Transverse colon (tissue), 4 donors: ENCODE data around the gene IRF8. TPM values are rescaled to one million over a fixed set of nuclear protein-coding genes. Genes with fewer than 3 reads are reported as not detected.

Source experiments
- DNase-seq: peaks from one replicate; pipeline ENCODE4 v3.0.0-alpha.2; 2019
- H3K27ac ChIP-seq, 4 donors: fragments of 200-600 bp; sonication (generic); 2 replicates each; pipeline ENCODE4 v1.5.1; 2016 to 2018; ENCODE audit warnings: inconsistent platforms in 4 of 4
- H3K27me3 ChIP-seq: fragments of 200-600 bp; sonication (generic); 2 replicates; pipeline ENCODE4 v1.5.1; 2017; ENCODE audit warnings: inconsistent platforms
- H3K36me3 ChIP-seq, 4 donors: fragments of 200-600 bp; sonication (generic); 2 replicates each; pipeline ENCODE4 v1.5.1; 2017 to 2019; ENCODE audit warnings: inconsistent platforms in 4 of 4
- H3K4me1 ChIP-seq, 4 donors: fragments of 200-600 bp; sonication (generic); 2 replicates each; pipeline ENCODE4 v1.5.1; 2017 to 2020; ENCODE audit warnings: inconsistent platforms in 4 of 4
- H3K4me3 ChIP-seq, 4 donors: fragments of 200-600 bp; sonication (generic); 1 replicate in 1 of 4; 2 replicates in 3 of 4; pipeline versions ENCODE4 v1.5.1 to v1.6.1; 2017 to 2019; ENCODE audit warnings: inconsistent platforms in 4 of 4
- H3K9me3 ChIP-seq, 2 donors: fragments of 200-600 bp; sonication (generic); 2 replicates each; pipeline ENCODE4 v1.5.1; 2017 to 2019; ENCODE audit warnings: inconsistent platforms in 2 of 2
- EP300 ChIP-seq: sonication (generic); formaldehyde crosslinking; IDR thresholded peaks from one replicate; pipeline ENCODE4 v1.6.1; 2017; ENCODE audit warnings: antibody characterized with exemption, low read depth
- POLR2A ChIP-seq: fragments of 450-650 bp; IDR thresholded peaks from one replicate; pipeline ENCODE4 v1.6.1; 2016; ENCODE audit warnings: antibody characterized with exemption, mild to moderate bottlenecking, moderate library complexity
- POLR2AphosphoS5 ChIP-seq, 3 donors: sonication (generic); formaldehyde crosslinking; IDR thresholded peaks; one replicate each; pipeline ENCODE4 v1.6.1; 2016; ENCODE audit warnings: antibody characterized with exemption in 3 of 3
- WGBS, 2 donors: methylation state at CpG; one replicate each; pipeline ENCODE4 v1.1.5; 2018; ENCODE audit warnings: low coverage in 1 of 2; 5-methylcytosine and 5-hydroxymethylcytosine counted together
- in situ Hi-C, 4 donors: fragments of 200-750 bp; cut with MboI; loops; one replicate each; pipeline versions ENCODE4 v1.15.0 to v1.15.1; 2017; ENCODE audit warnings: low sequenced_read_pairs in 3 of 4, low pct_ligation_motif_present in 1 of 4, low pct_unique_long_range_greater_than_20kb in 1 of 4
- intact Hi-C: fragments of 100-400 bp; cut with DNase I; formaldehyde crosslinking; loops from one replicate; pipeline ENCODE4 v1.15.1; 2023; ENCODE audit warnings: low total_unique reads
- small RNA-seq, 4 donors: library from RNA; depleted of rRNA; stranded (forward); fragments of <200 nt; gene quantifications; one replicate each; pipeline ENCODE3, GENCODE V24; 2016
- total RNA-seq, 4 donors: library from RNA; depleted of rRNA; stranded (reverse); fragments of >200 nt; gene quantifications; one replicate each; pipeline ENCODE4 v1.1.0, GENCODE V29; 2016
- TF ChIP-seq, protein P1 (sequence below), 5 experiments: fragments of 200-600 bp in 3 of 5; fragments of 450-650 bp in 2 of 5; sonication (generic) in 3 of 5; IDR thresholded peaks; 1 replicate in 2 of 5; 2 replicates in 3 of 5; pipeline ENCODE4 v1.5.1; 2016 to 2017; ENCODE audit warnings: antibody characterized with exemption in 5 of 5, inconsistent platforms in 3 of 5, mild to moderate bottlenecking in 2 of 5, moderate library complexity in 1 of 5

Gene IRF8
- total RNA-seq, 4 donors from 2014 or later, result 20.7 to 70.7 (median 45.2) TPM

- Histone ChIP-seq H3K9me3 (no peaks in the 10 kb centered on the region), H3K36me3 (no peaks in the 10 kb centered on the region), H3K27me3 (no peaks in the 10 kb centered on the region), H3K27ac (no peak overlapping the region), H3K4me1 (peaks cover 3 to 20% (median 5%) of the 10 kb centered on the region in 4 donors), H3K4me3 (no peak overlapping the region)
- in situ Hi-C loops (no loop called here), intact Hi-C loops (no loop called here)
- TF ChIP-seq, protein P1, sequence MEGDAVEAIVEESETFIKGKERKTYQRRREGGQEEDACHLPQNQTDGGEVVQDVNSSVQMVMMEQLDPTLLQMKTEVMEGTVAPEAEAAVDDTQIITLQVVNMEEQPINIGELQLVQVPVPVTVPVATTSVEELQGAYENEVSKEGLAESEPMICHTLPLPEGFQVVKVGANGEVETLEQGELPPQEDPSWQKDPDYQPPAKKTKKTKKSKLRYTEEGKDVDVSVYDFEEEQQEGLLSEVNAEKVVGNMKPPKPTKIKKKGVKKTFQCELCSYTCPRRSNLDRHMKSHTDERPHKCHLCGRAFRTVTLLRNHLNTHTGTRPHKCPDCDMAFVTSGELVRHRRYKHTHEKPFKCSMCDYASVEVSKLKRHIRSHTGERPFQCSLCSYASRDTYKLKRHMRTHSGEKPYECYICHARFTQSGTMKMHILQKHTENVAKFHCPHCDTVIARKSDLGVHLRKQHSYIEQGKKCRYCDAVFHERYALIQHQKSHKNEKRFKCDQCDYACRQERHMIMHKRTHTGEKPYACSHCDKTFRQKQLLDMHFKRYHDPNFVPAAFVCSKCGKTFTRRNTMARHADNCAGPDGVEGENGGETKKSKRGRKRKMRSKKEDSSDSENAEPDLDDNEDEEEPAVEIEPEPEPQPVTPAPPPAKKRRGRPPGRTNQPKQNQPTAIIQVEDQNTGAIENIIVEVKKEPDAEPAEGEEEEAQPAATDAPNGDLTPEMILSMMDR (IDR thresholded peaks at IDR 0.05), result no peak
- DNase-seq, result no peak
- WGBS, 2 donors, result 56% methylated on average over 9 of the region's 9 CpGs; no CpG with 5 or more reads in 1 of the 2 donors
Observed at GRCh38 chr16:85969591-85969990, 70.6 kb downstream of the IRF8 start.

GRCh38 chr16:85970016-85970733 lies 71.2 kb downstream of the IRF8 start:
- in situ Hi-C loops, result no loop called here
- intact Hi-C loops, result no loop called here
- Histone ChIP-seq H3K27ac (no peak overlapping the region), H3K27me3 (no peaks in the 10 kb centered on the region), H3K4me3 (no peak overlapping the region), H3K9me3 (no peaks in the 10 kb centered on the region), H3K4me1 (peaks cover 3 to 23% (median 10%) of the 10 kb centered on the region in 4 donors), H3K36me3 (no peaks in the 10 kb centered on the region)
- WGBS, 2 donors, result 84 to 90% methylated on average over 5 to 14 of the region's 14 CpGs
- TF ChIP-seq EP300, result no peak
- TF ChIP-seq POLR2AphosphoS5 (IDR thresholded peaks at IDR 0.05), result no peak
- TF ChIP-seq POLR2A, result no peak
- TF ChIP-seq, protein P1 (IDR thresholded peaks at IDR 0.05), result no peak
- DNase-seq, result no peak

GRCh38 chr16:85970738-85971137 lies 71.8 kb downstream of the IRF8 start:
- H3K4me1 ChIP-seq, result peaks cover 6 to 28% (median 15%) of the 10 kb centered on the region in 4 donors
- WGBS, 2 donors, result 67% methylated on average over 3 of the region's 3 CpGs; no CpG with 5 or more reads in 1 of the 2 donors
- DNase-seq, result no peak
- no peaks in the 10 kb centered on the region for H3K36me3 ChIP-seq
- no peak overlapping the region for H3K27ac ChIP-seq
- no peak overlapping the region for H3K4me3 ChIP-seq
- TF ChIP-seq POLR2AphosphoS5 (IDR thresholded peaks at IDR 0.05) (no peak), EP300 (no peak), POLR2A (no peak)
- TF ChIP-seq, protein P1 (IDR thresholded peaks at IDR 0.05), result no peak
- no peaks in the 10 kb centered on the region for H3K27me3 ChIP-seq
- H3K9me3 ChIP-seq, result no peaks in the 10 kb centered on the region
- in situ Hi-C loops, result no loop called here
- intact Hi-C loops, result no loop called here

Small RNA genes within 50 kb of the gene (small RNA-seq; reads per million reads assigned to genes)
- gene MIR6774, result 0 to 0.55 (median 0.13) reads per million in 4 donors

Other genes with a start within 250 kb of the IRF8 start
- gene GINS2, start 210.2 kb upstream of the IRF8 start, total RNA-seq, result 1 to 10 TPM in 2 of 4 donors, under 1 TPM in 1, not detected in 1; 1.00 to 4.4 (median 1.2) TPM
- gene C16orf74, start 148.1 kb upstream of the IRF8 start, total RNA-seq, result 1 to 10 TPM in 1 of 4 donors, under 1 TPM in 1, not detected in 2; 0.27 to 7.0 TPM
- 10 to 100 TPM; 27.9 to 40.0 (median 31.8) TPM for gene EMC8, start 99.6 kb upstream of the IRF8 start, total RNA-seq
- 1,000 to 10,000 TPM in 2 of 4 donors, 100 to 1,000 TPM in 2; 635 to 1,115 (median 865) TPM for gene COX4I1, start 99.5 kb upstream of the IRF8 start, total RNA-seq